Fibroblast of lung (primary cell): ENCODE results near the gene MAP3K2. TPM values are rescaled to one million over a fixed set of nuclear protein-coding genes. Genes with fewer than 3 reads are reported as not detected.

Source experiments
- DNase-seq, 2 donors: peaks; one replicate each; pipeline versions ENCODE4 v3.0.0 to v3.0.0-alpha.2; 2010; ENCODE audit warnings: low read depth in 2 of 2
- H2AFZ ChIP-seq: 2 replicates; pipeline ENCODE4 v1.5.1; 2012; ENCODE audit warnings: low read length, control low read depth, inconsistent platforms
- H3K27ac ChIP-seq: 2 replicates; pipeline ENCODE4 v1.5.1; 2011; ENCODE audit warnings: low read length, control low read depth; ENCODE audit not compliant: insufficient read depth
- H3K27me3 ChIP-seq: 2 replicates; pipeline ENCODE4 v1.5.1; 2011; ENCODE audit warnings: mild to moderate bottlenecking, low read length; ENCODE audit not compliant: control insufficient read depth, insufficient read depth
- H3K36me3 ChIP-seq: 2 replicates; pipeline ENCODE4 v1.5.1; 2011; ENCODE audit warnings: low read length; ENCODE audit not compliant: control insufficient read depth, insufficient read depth
- H3K4me1 ChIP-seq: 2 replicates; pipeline ENCODE4 v1.5.1; 2011; ENCODE audit warnings: low read length; ENCODE audit not compliant: control insufficient read depth, insufficient read depth; ENCODE audit errors: extremely low read depth
- H3K4me2 ChIP-seq: 2 replicates; pipeline ENCODE4 v1.5.1; 2011; ENCODE audit warnings: low read length, control low read depth; ENCODE audit not compliant: insufficient read depth; ENCODE audit errors: extremely low read depth
- H3K4me3 ChIP-seq, 4 experiments: fragments of 200-600 bp in 1 of 4; sonication (generic) in 1 of 4; replicated peaks in 1 of 4; 2 replicates each; pipeline ENCODE4 v1.5.1; 2011 to 2016; ENCODE audit warnings: low read length in 4 of 4, low read depth in 3 of 4, mild to moderate bottlenecking in 3 of 4, control low read depth in 2 of 4, inconsistent platforms in 1 of 4, mixed read lengths in 1 of 4; ENCODE audit not compliant: insufficient read depth in 1 of 4; ENCODE audit errors: control extremely low read depth in 1 of 4
- H3K79me2 ChIP-seq: 2 replicates; pipeline ENCODE4 v1.5.1; 2012; ENCODE audit warnings: mild to moderate bottlenecking, low read length, inconsistent platforms; ENCODE audit not compliant: control insufficient read depth, insufficient read depth
- H3K9ac ChIP-seq: 2 replicates; pipeline ENCODE4 v1.5.1; 2011; ENCODE audit warnings: mild to moderate bottlenecking, low read length, control low read depth; ENCODE audit not compliant: insufficient read depth
- H3K9me3 ChIP-seq: 2 replicates; pipeline ENCODE4 v1.5.1; 2012; ENCODE audit warnings: low read depth, low read length; ENCODE audit not compliant: control insufficient read depth, insufficient read depth
- H4K20me1 ChIP-seq: 2 replicates; pipeline ENCODE4 v1.5.1; 2011; ENCODE audit warnings: low read length; ENCODE audit not compliant: control insufficient read depth, insufficient read depth; ENCODE audit errors: extremely low read depth
- EZH2 ChIP-seq: IDR thresholded peaks from 2 replicates; pipeline ENCODE4 v1.5.1; 2012; ENCODE audit warnings: low read length, control low read depth, mild to moderate bottlenecking; ENCODE audit errors: missing control alignments
- polyA plus RNA-seq, 2 donors: library from polyadenylated mRNA; depleted of rRNA in 1 of 2; stranded (reverse) in 1 of 2; unstranded in 1 of 2; fragments of >200 nt; gene quantifications; 2 replicates each; pipeline ENCODE4 v1.2.1, GENCODE V29; 2011 to 2012; ENCODE audit warnings: missing spikeins in 1 of 2
- total RNA-seq: library from RNA; depleted of rRNA; stranded (reverse); fragments of >200 nt; gene quantifications from 2 replicates; pipeline ENCODE4 v1.2.1, GENCODE V29; 2014
- TF ChIP-seq, protein P1 (sequence below), 2 donors: IDR thresholded peaks in 1 of 2; conservative IDR thresholded peaks in 1 of 2; 1 replicate in 1 of 2; 2 replicates in 1 of 2; pipeline ENCODE4 v1.5.1; 2011 to 2012; ENCODE audit warnings: low read length in 2 of 2, control low read depth in 1 of 2, inconsistent platforms in 1 of 2, low read depth in 1 of 2, mild to moderate bottlenecking in 1 of 2

Gene MAP3K2
- total and polyA plus RNA-seq, 2 donors (not counting 1 experiment from before 2014, with no cell fraction given): 15.6 to 30.1 TPM

DNA sequence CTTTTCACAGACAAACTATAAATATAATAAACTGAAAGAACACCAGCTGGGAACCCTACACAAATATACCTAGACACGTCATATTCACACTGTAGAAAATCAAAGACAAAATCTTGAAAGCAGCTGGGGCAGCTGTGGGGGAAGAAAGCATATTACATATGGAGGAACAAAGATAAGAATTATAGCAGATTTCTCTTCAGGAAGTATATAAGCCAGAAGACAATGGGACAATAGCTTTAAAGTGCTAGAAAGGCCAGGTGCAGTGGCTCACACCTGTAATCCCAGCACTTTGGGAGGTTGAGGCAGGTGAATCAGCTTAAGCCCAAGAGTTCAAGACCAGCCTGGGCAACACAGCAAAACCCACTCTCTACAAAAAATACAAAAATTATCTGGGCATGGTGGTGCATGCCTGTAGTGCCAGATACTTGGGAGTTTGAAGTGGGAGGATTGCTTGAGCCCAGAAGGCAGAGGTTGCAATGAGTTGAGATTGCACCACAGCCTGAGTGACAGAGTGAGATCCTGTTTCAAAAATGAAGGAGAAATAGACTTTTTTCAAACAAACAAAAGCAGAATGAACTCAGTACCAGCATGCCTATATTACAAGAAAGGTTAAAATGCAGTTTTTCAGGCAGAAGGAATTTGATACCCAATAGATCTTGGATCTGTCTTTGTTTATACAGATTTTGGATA, 67.0 kb downstream of the MAP3K2 start:
- Histone ChIP-seq H4K20me1 (no peaks in the 10 kb centered on the region), H3K9me3 (no peaks in the 10 kb centered on the region), H3K36me3 (peaks cover 2% of the 10 kb centered on the region), H3K27me3 (no peaks in the 10 kb centered on the region), H3K27ac (no peak overlapping the region), H3K79me2 (no peaks in the 10 kb centered on the region), H3K9ac (no peak overlapping the region), H3K4me3 (no peak overlapping the region), H3K4me1 (no peaks in the 10 kb centered on the region), H2AFZ (no peak overlapping the region), H3K4me2 (no peak overlapping the region)
- TF ChIP-seq EZH2: no peak
- TF ChIP-seq, protein P1, sequence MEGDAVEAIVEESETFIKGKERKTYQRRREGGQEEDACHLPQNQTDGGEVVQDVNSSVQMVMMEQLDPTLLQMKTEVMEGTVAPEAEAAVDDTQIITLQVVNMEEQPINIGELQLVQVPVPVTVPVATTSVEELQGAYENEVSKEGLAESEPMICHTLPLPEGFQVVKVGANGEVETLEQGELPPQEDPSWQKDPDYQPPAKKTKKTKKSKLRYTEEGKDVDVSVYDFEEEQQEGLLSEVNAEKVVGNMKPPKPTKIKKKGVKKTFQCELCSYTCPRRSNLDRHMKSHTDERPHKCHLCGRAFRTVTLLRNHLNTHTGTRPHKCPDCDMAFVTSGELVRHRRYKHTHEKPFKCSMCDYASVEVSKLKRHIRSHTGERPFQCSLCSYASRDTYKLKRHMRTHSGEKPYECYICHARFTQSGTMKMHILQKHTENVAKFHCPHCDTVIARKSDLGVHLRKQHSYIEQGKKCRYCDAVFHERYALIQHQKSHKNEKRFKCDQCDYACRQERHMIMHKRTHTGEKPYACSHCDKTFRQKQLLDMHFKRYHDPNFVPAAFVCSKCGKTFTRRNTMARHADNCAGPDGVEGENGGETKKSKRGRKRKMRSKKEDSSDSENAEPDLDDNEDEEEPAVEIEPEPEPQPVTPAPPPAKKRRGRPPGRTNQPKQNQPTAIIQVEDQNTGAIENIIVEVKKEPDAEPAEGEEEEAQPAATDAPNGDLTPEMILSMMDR (conservative IDR thresholded peaks at IDR 0.05 in 1 of 2, IDR thresholded peaks at IDR 0.05 in 1 of 2; ENCODE audit: low read depth in 1 of 2, low read length in 2 of 2): no peak
- peak in 1 of 2 donors; percentile 4 for DNase-seq

DNA sequence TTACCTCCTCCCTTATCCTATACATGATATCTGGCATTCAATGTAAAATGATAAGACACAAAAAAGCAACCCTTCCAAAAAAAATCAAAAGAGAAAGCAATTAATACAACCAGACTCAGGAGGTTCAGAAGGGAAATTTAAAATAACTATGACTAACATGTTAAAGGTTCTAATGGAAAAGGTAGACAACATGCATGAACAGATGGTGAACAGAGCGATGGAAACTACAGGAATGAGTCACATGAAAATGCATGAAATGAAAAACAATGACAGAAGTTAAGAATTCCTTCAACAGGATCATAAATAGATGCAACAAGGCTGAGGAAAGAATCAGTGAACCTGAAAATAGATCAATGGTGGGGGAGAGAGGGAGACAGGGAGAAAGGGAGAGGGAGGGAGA, 67.7 kb downstream of the MAP3K2 start:
- Histone ChIP-seq H3K79me2 (no peaks in the 10 kb centered on the region), H3K9ac (no peak overlapping the region), H3K4me3 (no peak overlapping the region), H3K27ac (no peak overlapping the region), H4K20me1 (no peaks in the 10 kb centered on the region), H3K9me3 (no peaks in the 10 kb centered on the region), H3K4me1 (no peaks in the 10 kb centered on the region), H3K4me2 (no peak overlapping the region), H3K27me3 (no peaks in the 10 kb centered on the region), H2AFZ (no peak overlapping the region), H3K36me3 (no peaks in the 10 kb centered on the region)
- DNase-seq: peak in 1 of 2 donors; percentile 10
- TF ChIP-seq, protein P1 (conservative IDR thresholded peaks at IDR 0.05 in 1 of 2, IDR thresholded peaks at IDR 0.05 in 1 of 2; ENCODE audit: low read depth in 1 of 2, low read length in 2 of 2): no peak
- TF ChIP-seq EZH2: no peak

DNA sequence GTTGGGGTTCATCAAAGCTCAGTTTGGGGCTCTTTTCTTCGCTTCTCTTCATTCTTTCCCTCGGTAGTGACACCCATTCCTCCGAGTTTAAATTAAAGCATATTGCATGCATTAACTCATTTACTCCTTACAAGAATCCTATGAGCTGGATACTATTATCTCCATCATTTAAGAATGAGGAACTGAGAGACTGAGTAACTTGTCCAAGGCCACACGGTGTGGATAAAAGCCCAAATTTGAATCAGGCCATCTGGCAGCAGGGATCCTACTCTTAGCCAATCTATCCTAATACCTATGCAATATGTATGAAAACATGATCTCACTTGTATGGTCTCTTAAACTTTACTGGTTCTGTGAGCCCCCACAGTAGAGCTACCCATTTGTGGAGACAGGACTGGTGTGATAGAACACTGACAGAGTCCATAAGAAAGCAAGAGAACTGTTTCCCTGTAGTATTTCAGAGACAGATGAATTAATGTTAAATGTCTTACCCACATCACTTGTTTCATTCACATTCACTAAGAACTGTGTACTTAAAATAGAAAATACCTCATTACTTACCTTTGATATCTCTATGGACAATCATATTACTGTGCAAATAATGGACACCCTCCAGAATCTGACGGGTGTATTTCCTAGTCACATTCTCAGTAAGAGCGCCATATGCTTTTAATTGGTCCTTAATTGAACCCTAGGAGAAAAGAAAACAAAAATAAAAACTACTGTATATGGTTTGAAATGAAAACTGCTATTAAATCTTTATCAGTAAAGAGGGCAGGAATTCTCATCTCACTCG, 73.4 kb downstream of the MAP3K2 start:
- TF ChIP-seq, protein P1 (conservative IDR thresholded peaks at IDR 0.05 in 1 of 2, IDR thresholded peaks at IDR 0.05 in 1 of 2; ENCODE audit: low read depth in 1 of 2, low read length in 2 of 2): no peak
- no peak for TF ChIP-seq EZH2
- Histone ChIP-seq H2AFZ (no peak overlapping the region), H3K4me3 (no peak overlapping the region), H3K4me1 (no peaks in the 10 kb centered on the region), H4K20me1 (no peaks in the 10 kb centered on the region), H3K27ac (no peak overlapping the region), H3K36me3 (no peaks in the 10 kb centered on the region), H3K27me3 (no peaks in the 10 kb centered on the region), H3K9ac (no peak overlapping the region), H3K9me3 (no peaks in the 10 kb centered on the region), H3K79me2 (no peaks in the 10 kb centered on the region), H3K4me2 (no peak overlapping the region)
- DNase-seq: no peak
